SK-N-SH treated with all-trans-retinoic acid at 6 μM for 48 hours (cell line): Measurements from ENCODE around the gene AMBP.

ENCODE experiments used
- ATAC-seq: fragments of 200-7000 bp; cut with Tn5 transposase; 3 replicates; pipeline ENCODE4 v1.9.1; 2020; ENCODE audit warnings: mild to moderate bottlenecking, moderate library complexity
- ZFP30 ChIP-seq: fragments of 450-650 bp; formaldehyde crosslinking; IDR thresholded peaks from 2 replicates; pipeline ENCODE4 v1.5.0; 2022; ENCODE audit warnings: mild to moderate bottlenecking, moderate library complexity

Gene AMBP

DNA sequence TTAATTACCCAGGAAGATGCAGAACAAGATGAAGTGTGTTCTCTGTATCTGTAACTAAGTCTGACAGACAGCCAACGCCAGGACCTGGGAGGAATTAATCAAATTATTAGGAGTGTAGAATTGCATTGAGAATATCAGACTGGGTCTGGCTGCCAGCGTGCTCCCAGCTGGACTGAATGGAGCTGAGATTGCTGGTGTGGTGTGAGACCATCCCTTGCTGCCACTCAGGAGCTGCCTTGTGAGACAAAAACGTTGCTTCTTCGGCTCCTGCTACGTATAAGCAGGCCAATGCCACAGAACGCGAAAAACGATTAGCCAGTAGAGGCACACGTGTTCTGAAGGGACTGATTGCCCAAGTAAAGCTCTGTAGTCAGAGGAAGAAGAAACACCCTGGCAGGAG lies 66.8 kb downstream of the AMBP start:
- peak; percentile 86 for ATAC-seq
- no peak for TF ChIP-seq ZFP30 (CRISPR knock-in tag)
